GM19463 (cell line): ENCODE measurements around the gene NDUFC1.
"Not testable (repeated sequence)": the region's sequence is repeated elsewhere in the genome, so short reads cannot be mapped to it uniquely, and the experiment has no call there.

Experiments used
- ATAC-seq: cut with Tn5 transposase; IDR thresholded peaks from one replicate; pipeline ENCODE4 v1.9.1; 2021; ENCODE audit warnings: mild to moderate bottlenecking, moderate library complexity; ENCODE audit not compliant: unreplicated experiment

Gene NDUFC1

GRCh38 chr4:139299536-139299935 lies 2.7 kb downstream of the NDUFC1 start:
- no peak for ATAC-seq

GRCh38 chr4:139297001-139297410 lies 5.3 kb downstream of the NDUFC1 start:
- no peak for ATAC-seq

GRCh38 chr4:139295942-139296299 lies 6.4 kb downstream of the NDUFC1 start:
- no peak for ATAC-seq

- ATAC-seq = peak; percentile 89
Measured at GRCh38 chr4:139295206-139295941, 6.9 kb downstream of the NDUFC1 start.

- no peak for ATAC-seq
Measured at GRCh38 chr4:139286186-139286698, 16.0 kb downstream of the NDUFC1 start.

- ATAC-seq = no peak
Measured at GRCh38 chr4:139282721-139283075, 19.6 kb downstream of the NDUFC1 start.

GRCh38 chr4:139282065-139282720 lies 20.1 kb downstream of the NDUFC1 start:
- no peak for ATAC-seq

GRCh38 chr4:139279760-139280620 lies 22.3 kb downstream of the NDUFC1 start, which contains the start of gene MGARP:
Gene MGARP, minus strand, starts transcription at chr4:139280225. Its CDS starts 67 bp downstream, at chr4:139280158.
- ATAC-seq = peak; percentile 73

GRCh38 chr4:139278912-139279759 lies 23.1 kb downstream of the NDUFC1 start:
- ATAC-seq = no peak

GRCh38 chr4:139278485-139278884 lies 23.8 kb downstream of the NDUFC1 start:
- ATAC-seq = no peak

- ATAC-seq = no peak
Measured at GRCh38 chr4:139275281-139275735, 27.0 kb downstream of the NDUFC1 start.

GRCh38 chr4:139274790-139275189 lies 27.5 kb downstream of the NDUFC1 start:
- ATAC-seq = no peak

- ATAC-seq = no peak
Measured at GRCh38 chr4:139273835-139274234, 28.4 kb downstream of the NDUFC1 start.

- no peak for ATAC-seq
Measured at GRCh38 chr4:139267301-139267700, 35.0 kb downstream of the NDUFC1 start.

- ATAC-seq = peak; percentile 92
Measured at GRCh38 chr4:139266583-139267257, 35.6 kb downstream of the NDUFC1 start.

- ATAC-seq = no peak
Measured at GRCh38 chr4:139266208-139266582, 36.1 kb downstream of the NDUFC1 start.

GRCh38 chr4:139265654-139266053 lies 36.6 kb downstream of the NDUFC1 start:
- no peak for ATAC-seq

- no peak for ATAC-seq
Measured at GRCh38 chr4:139256349-139256748, 45.9 kb downstream of the NDUFC1 start.

- ATAC-seq = not testable (repeated sequence)
Measured at GRCh38 chr4:139255581-139255980, 46.7 kb downstream of the NDUFC1 start.

GRCh38 chr4:139253713-139254112 lies 48.6 kb downstream of the NDUFC1 start:
- ATAC-seq = no peak
